ENCODE measurements around the gene ELOF1.

- TF ChIP-seq CTCF (conservative IDR thresholded peaks at IDR 0.05), result no peak
- no peak for TF ChIP-seq EZH2 (IDR thresholded peaks at IDR 0.05; ENCODE audit: low read depth)
Observed at GRCh38 chr19:11541238-11541637, 17.8 kb downstream of the ELOF1 start.
